SK-MEL-5 (cell line): ENCODE data around the gene TPP2. TPM values are rescaled to one million over a fixed set of nuclear protein-coding genes. Genes with fewer than 3 reads are reported as not detected.

Source experiments
- DNase-seq: peaks from one replicate; pipeline ENCODE4 v3.0.0-alpha.2; 2016; ENCODE audit warnings: low read depth, low spot score
- in situ Hi-C: cut with HindIII; loops from 2 replicates; pipeline ENCODE4 v1.10.0; 2016; ENCODE audit warnings: low sequenced_read_pairs, high pct_unique_total_duplicates, low pct_unique_long_range_greater_than_20kb
- total RNA-seq: library from RNA; depleted of rRNA; stranded (reverse); fragments of >200 nt; shearing (Covaris generic); gene quantifications from 2 replicates; pipeline ENCODE4 v1.2.3, GENCODE V29; 2014

TPP2 gene
- total RNA-seq, 1 experiment from 2014 or later: 53.0 TPM

DNA sequence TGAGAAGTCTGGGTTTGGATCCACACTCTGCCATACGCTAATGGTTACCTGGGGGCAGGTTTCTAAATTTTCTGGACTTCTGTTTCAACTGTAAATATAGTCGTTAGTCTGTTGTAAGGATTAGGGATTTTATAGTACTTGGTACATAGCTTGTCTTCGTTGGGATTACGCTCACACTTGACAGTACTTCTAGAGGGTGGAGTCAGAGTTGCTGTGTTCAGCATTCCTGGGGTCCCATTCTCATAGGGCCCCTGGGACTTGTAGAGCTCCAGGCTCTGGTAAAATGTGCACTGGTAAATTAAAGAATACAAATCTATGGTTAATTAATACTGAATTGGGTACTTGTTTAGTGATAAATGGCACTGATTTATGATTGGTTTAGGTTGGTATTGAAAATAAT is 45.2 kb downstream of the TPP2 start:
- DNase-seq: no peak
- in situ Hi-C loops: no loop called here

- DNase-seq: no peak
- in situ Hi-C loops: no loop called here
Observed at GRCh38 chr13:102642475-102642874, 45.7 kb downstream of the TPP2 start.

GRCh38 chr13:102643656-102644055 is 46.9 kb downstream of the TPP2 start:
- in situ Hi-C loops: no loop called here
- no peak for DNase-seq

- no peak for DNase-seq
- in situ Hi-C loops: no loop called here
Observed at GRCh38 chr13:102645701-102646100, 48.9 kb downstream of the TPP2 start.

DNA sequence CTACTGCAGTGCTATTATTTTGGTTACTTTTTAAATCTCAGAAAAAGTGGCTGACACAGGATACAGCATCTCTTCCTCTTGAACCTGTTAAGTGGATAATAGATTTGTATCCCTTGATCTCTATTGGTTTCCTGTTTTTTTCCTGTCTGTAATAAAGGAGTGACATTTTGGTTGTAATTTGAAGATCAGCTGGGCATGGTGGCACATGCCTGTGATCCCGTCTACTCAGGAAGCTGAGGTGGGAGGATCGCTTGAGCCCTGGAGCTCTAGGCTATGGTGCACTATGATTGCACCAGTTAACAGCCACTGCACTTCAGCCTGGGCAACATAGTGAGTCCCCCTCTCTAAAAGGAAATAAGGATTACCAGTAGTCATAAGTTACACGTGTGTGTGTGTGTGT is 51.3 kb downstream of the TPP2 start:
- in situ Hi-C loops: no loop called here
- DNase-seq: no peak

- in situ Hi-C loops: loop anchor here (5.0 kb wide), 1 partner anchor 52 kb away; no protein-coding TSS in a partner anchor
- no peak for DNase-seq
Observed at GRCh38 chr13:102650444-102650843, 53.7 kb downstream of the TPP2 start.

- in situ Hi-C loops: loop anchor here (5.0 kb wide), 1 partner anchor 51 kb away; no protein-coding TSS in a partner anchor
- no peak for DNase-seq
Observed at GRCh38 chr13:102651392-102651791, 54.6 kb downstream of the TPP2 start.

DNA sequence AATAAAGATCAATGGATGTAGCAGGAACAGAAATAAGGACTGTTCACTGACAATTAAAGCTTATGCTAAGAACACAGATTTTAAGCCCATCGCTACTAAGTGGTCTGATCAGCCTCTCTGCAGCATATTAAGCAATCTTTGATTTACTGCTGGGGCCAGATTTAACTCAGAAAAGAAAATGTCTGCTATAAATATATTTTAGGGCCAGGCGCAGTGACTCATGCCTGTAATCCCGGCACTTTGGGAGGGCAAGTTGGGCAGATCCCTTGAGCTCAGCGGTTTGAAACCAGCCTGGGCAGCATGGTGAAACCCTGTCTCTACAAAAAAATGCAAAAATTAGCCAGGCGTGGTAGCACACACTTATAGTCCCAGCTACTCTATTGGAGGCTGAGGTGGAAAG is 55.1 kb downstream of the TPP2 start:
- DNase-seq: no peak
- in situ Hi-C loops: loop anchor here (5.0 kb wide), 1 partner anchor 50 kb away; no protein-coding TSS in a partner anchor

DNA sequence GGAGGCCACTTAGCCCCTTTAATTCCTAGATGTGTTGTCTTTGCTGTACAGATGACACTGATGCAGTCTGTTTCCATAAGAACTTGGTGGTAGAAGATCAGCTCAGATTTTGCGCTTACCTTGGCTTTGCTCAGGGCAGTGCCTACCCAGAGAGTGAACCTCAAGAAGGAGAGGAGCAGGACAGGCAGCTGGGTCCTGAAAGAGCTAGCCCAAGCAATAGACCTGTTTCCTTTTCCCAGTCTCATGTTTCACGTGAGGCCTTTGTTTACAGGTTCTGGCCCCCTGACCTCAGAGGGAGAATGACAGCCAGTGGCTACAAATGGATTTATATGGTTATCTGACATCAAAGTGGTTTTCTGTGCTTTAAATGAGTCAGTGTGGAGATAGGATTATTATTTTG is 58.0 kb downstream of the TPP2 start:
- in situ Hi-C loops: loop anchor here (5.0 kb wide), 1 partner anchor 48 kb away; no protein-coding TSS in a partner anchor
- no peak for DNase-seq

DNA sequence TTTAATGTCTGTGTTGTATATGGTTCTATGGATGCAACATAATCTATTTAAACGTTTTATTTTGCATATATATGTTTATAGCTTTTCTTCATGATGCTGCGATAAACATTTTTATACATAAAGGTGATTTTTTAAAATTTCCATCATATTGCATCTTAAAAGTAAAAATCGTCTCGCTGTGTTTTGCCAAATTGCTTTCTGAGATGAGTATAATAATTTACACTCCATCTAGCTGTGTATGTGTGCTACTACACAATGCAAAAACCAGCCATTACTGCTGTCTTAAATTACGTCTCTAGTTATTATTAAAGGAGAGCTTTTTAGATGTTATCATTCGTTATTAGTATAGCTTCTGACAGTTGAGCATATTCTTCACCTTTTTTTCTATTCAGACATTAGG is 60.8 kb downstream of the TPP2 start:
- no peak for DNase-seq
- in situ Hi-C loops: no loop called here

DNA sequence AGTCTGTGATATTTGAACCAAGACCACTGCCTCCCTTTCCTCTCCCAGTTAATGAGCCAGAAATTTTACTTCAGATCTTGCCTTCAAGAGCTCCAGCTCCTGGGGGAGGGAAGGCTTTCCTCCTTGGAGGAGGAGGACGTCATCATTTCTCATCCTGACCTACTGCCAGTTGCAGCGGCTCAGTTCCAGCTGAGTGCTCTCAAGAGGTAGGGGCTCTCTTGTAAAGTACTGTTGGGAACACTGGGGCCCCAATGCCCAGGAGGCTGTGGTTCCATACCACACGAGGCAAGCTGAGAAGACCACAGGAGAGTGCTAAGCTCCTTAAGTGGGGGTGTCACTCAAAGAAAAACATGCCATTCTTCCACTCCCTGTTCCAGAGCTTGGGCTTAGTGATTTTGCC is 61.9 kb downstream of the TPP2 start:
- in situ Hi-C loops: no loop called here
- DNase-seq: no peak

GRCh38 chr13:102659168-102659713 is 62.5 kb downstream of the TPP2 start:
- no peak for DNase-seq
- in situ Hi-C loops: no loop called here

DNA sequence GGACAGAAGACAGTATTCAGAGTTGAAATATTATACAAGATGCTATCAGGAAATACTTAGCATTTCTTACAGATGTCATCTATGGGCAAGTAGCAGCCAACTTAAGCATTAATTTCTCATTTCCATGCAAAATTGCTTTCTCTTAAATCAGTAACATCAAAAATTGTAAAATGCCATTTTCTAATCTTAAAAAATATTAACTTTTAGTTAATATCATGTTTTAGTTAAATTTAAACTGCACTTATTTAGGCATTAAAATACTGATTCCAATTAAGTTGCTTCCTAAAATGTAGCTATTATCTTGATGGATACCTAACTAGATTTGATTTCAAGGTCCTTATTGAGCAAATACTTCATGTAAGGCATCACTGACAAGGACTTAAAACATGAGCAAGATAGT is 70.2 kb downstream of the TPP2 start:
- in situ Hi-C loops: no loop called here

GRCh38 chr13:102667911-102668310 is 71.1 kb downstream of the TPP2 start:
- in situ Hi-C loops: no loop called here
- DNase-seq: no peak

More for the DNA sequence above, 70.2 kb downstream of the TPP2 start:
- DNase-seq: no peak

- in situ Hi-C loops: no loop called here
- DNase-seq: no peak
Observed at GRCh38 chr13:102670130-102670529, 73.3 kb downstream of the TPP2 start.

GRCh38 chr13:102675115-102675514 is 78.3 kb downstream of the TPP2 start:
- no peak for DNase-seq
- in situ Hi-C loops: no loop called here

DNA sequence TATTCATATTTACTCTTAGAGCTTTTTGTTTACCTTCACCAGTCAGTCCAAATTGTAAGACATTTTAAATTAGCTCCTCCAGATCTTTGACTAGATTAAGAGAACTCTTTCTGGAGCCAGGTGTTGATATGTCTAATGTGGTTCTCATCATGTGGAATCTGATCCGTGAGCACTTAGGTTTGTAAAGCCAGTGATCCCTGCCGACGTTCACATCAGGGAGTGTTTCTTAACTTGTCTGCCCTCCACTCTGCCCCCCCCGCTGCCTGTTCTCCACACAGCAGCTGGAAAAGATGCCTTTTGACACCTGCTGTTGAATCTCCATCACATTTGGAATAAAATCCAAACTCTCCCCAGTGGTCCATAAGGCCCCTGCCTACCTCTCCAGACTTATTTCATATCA is 80.3 kb downstream of the TPP2 start:
- in situ Hi-C loops: no loop called here
- DNase-seq: no peak

DNA sequence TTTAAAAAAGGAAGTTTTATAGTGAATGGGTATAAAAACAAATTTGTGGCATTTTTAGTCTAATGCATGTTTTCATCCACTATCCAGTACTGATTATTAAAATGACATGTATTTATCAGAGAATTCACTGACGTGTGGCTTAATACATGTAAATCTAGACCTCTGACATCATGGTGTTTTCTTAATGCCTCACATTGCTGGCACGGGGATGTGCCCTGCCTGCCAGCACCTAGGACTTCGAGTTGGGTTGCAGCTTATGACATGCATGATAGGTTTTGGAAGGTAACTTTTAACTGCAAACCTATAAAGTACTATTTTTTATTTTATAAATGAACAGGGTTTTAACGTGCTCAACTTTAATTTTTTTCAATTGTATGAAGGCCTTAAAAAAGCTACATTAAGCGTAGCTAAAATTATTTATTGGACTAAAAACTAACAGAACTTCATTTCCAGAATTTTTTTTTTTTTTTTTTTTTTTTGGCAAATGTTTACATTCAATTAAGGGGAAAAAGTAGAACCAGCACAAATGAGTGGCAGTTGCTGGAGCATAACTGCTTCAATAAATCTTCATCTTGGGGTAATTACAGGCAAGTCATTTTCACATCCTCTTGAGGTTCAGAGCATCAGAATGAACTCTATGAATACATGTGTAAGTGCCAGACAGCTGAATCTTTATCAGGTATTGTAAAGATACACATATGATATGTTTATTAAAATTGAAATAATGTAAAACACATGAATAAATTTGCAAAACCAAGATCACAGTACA is 81.7 kb downstream of the TPP2 start:
- in situ Hi-C loops: no loop called here
- no peak for DNase-seq

GRCh38 chr13:102679449-102680132 is 82.8 kb downstream of the TPP2 start:
- in situ Hi-C loops: no loop called here
- DNase-seq: no peak
